ENCODE data around the gene VMAC. TPM values are rescaled to one million over a fixed set of nuclear protein-coding genes. Genes with fewer than 3 reads are reported as not detected.
"Not testable (repeated sequence)": the region's sequence is repeated elsewhere in the genome, so short reads cannot be mapped to it uniquely, and the experiment has no call there.

VMAC gene, protein sequence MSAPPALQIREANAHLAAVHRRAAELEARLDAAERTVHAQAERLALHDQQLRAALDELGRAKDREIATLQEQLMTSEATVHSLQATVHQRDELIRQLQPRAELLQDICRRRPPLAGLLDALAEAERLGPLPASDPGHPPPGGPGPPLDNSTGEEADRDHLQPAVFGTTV
- polyA plus RNA-seq (2013, experiment 1 of 2; ENCODE audit: insufficient read length) = 2.2 TPM
- 2.3 TPM for polyA plus RNA-seq (2013, experiment 2 of 2; ENCODE audit: insufficient read length)

DNA sequence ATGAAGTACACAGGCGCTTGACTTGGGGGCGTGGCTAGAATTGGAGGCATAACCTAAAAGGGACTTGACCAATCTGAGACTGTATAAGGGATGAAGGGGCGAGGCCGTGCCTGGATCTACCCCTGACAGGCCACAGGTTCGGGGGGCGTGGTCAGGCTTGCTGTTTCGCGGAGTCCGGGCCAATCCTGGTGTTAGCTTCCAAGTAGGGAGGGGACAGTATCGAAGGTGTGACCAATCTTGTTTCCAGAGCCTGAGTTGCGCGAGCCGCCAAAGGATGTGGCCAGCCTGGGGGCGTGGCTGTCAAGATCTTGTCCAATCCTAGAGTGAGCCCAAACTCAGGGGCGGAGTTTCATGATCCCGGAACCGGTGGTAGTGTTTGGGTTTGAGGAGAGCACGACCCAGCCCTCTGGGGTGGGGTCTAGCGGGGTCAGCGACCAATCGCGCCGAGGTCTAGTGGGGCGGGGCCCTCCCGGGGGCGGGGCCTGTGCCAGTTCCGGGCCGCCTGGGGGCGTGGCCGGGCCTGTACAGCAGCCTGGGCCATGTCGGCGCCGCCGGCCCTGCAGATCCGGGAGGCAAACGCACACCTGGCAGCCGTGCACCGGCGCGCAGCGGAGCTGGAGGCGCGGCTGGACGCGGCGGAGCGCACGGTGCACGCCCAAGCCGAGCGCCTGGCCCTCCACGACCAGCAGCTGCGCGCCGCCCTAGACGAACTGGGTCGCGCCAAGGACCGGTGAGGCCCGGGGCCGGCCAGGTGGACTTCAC, at the start of gene VMAC:
Gene VMAC, plus strand, starts transcription at position 521 of the 762 bp plus-strand sequence. Its CDS starts 19 bp downstream, at position 540.
- peak; percentile 100 for DNase-seq

DNA sequence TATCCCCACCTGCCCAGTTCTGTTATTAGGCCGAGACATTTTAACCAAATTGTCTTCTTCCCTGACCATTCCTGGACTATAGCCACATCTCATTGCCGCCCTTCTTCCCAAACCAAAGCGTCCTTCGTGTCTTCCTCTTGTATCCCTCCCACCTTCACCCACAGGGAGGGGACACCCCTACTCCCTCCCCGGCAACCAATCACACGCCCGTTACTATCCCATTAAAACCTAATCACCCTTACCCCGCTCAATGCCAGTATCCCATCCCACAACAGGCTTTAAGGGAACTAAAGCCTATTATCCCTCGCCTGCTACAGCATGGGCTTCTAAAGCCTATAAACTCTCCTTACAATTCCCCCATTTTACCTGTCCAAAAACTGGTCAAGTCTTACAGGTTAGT, 49.5 kb upstream of the VMAC start:
- DNase-seq = not testable (repeated sequence)

DNA sequence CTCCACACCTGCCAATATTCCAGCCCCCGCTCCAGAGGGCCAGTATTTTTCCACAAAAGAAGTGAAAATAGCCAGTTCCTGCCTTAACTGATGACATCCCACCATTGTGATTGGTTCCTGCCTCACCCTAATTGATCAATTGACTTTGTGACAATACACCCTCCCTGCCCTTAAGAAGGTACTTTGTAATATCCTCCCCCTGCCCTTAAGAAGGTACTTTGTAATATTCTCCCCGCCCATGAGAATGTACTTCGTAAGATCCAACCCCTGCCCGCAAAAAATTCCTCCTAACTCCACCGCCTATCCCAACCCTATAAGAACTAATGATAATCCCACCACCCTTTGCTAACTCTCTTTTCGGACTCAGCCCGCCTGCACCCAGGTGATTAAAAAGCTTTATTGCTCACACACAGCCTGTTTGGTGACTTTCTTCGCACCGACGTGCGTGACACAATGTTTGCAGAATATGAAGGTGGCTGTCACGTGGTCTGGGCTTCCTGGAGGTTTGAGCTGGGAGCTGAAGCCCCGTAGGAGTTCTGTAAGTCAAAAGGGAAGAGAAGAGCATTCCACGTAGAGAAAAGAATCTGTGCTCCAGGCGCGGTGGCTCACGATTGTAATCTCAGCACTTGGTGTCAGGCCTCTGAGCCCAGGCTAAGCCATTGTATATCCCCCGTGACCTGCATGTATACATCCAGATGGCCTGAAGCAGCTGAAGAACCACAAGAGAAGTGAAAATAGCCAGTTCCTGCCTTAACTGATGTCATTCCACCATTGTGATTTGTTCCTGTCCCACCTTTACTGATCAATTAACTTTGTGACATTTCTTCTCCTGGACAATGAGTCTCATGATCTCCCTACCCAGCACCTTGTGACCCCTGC, 47.2 kb upstream of the VMAC start:
- DNase-seq = no peak

DNA sequence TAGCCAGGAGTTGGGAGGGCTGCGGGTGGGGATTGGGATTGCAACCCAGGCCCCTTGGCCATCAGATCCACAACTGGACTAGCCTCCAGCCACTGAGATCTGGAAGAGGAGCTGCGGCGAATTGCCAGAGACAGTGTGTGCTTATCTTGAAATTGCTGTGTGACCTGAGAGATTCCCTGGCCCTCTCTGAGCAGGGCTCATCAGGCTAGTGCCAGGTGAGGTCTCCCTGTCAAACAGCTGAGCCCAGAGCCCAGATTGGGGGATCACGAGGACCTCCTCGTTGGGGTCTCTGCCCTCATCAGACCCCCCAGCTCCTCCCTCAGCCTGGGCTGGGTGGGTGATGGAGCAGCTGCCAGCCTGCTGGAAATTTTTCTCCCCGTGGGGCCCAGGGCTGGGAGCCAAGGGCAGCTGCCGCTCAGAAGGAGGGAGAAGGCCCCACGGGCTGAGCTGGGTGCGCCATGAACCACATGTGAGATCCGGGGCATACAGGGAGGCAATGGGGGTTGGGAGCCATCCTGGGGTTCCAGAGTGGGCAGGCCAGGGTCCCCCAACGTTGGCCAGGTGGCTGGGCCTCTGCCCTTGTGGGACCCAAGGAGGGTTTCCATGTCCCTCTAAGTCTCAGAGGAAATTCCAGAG, 41.5 kb upstream of the VMAC start:
- DNase-seq = no peak

DNA sequence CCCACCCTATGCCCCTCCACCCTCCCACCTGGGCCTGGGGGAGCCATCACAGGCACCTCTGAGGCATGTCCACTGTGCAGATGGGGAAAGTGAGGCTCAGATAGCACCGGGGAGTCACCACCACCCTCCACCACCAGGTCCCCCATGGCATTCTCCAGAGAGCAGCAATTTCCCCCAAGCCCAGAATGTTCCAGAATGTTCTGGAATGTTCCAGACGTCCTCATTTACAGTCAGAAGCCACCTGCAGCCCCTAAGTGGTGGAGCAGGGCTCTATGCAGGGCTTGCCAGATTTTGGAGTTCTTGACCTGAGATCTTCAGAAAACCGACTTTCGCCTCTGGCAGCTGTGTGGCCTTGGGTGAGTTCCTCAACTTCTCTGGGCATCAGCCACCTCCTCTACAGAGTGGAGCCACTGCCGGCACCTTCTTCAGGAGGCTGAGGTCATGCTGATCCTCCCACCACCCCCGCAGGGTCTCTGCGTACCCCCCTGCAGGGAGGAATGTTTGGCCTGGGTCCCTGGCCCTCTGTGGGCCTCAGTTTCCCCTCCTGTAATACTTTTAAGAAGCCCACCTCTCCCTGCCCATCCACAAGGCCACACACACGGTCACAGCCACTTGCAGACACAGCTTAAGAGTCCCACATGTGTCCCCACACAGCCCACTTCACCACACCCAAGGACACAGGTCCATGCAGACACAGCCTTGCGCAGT, 40.5 kb upstream of the VMAC start:
- no peak for DNase-seq

DNA sequence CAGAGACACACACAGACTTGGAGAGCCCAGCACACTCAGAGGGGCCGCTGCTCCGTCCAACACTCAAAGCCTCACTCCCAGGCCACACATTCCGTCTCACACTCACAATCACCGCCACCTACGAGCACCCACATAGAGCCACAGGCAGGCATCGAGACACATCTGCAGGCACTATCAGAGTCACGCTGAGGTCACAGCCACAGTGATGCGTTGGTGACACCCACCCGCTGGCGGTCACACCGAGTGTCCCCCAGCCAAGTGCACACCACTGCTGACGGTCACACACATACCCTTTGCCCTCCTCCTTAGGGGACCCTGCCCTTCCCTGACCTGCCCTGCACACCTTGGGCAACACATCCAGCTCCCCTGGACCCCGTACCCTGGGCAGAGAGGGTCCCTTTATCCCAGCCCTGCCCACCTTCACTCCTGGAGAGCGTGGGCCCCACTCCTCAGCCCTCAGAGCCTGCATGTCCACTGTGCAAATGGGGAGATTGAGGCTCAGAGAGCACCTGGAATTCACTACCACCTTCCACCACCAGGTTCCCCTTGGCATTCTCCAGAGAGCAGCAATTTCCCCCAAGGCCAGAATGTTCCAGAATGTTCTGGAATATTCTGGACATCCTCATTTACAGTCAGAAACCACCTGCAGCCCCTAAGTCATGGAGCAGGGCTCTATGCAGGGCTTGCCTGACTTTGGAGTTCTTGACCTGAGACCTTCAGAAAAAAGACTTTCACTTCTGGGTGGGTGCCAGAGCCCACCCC, 39.8 kb upstream of the VMAC start:
- no peak for DNase-seq

DNA sequence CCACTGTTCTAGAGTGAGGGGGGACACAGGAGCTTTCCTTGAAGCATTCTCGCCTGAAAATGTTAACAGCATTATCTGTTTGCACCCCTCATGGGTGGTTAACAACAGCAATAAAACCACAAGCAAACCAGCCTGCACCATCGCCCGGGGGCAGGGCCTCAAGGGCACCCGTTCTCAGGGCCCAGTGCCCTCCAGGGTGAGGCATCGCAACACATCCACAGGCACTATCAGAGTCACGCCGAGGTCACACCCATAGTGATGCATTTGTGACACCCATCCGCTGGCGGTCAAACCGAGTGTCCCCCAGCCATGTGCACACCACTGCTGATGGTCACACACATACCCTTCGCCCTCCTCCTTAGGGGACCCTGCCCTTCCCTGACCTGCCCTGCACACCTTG, 38.9 kb upstream of the VMAC start:
- no peak for DNase-seq

DNA sequence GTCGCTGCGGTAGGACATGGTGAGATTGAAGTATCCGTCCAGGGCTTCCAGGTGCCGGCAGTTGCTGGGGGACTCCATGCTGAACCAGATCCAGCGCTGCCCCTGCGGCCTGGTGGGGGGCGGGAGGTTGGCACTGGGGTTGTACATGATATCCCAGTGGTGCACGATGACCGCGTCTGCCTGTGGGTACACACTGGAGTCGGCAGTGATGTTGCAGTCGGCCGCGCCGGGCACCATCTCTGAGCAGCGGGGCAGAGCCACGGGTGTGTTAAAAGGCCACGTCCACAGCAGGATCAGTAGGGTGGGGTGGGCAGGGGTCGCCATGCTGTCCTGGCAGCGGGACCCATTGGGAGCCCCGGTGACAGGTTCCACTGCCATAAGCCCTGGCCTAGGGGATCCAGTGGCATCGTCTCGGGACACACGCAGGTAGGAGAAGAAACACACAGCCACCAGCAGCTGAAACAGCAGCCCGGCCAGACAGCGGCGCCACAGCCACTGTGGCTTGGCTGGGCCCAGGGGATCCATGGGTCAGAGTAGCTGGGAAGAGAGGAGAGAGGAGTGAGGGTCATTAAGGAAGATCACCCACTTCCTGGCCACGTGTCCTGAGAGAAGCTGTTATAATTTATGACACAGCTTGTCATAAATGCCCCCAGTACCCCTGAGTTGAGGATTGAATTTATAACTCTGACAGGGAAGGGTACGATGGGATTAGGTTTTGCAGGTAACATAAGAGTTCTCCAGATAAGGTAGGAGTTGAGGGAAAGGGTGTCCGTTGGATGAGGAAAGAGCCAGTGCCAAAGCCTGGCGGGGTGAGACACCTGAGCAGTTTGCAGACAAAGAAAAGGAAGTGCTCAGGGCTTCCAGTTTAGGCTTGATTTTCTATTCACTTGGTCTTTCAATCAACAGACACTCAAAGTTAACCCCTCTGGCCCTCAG, 37.2 kb upstream of the VMAC start:
- DNase-seq = no peak

DNA sequence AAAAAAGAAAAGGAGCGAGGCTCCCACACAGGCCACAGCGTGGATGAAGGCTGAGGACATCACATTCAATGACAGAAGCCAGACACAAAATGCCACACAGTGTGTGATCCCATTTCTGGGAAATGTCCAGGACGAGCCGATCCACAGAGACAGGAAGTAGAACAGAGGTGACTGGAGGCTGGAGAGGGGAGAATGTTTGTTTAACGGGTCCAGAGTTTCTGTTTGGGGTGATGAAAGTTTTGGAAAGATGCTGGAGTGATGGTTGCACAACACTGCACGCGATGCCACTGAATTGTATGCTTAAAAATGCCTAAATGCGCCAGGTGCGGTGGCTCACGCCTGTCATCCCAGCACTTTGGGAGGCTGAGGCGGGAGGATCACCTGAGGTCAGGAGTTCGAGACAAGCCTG, 33.7 kb upstream of the VMAC start:
- no peak for DNase-seq

DNA sequence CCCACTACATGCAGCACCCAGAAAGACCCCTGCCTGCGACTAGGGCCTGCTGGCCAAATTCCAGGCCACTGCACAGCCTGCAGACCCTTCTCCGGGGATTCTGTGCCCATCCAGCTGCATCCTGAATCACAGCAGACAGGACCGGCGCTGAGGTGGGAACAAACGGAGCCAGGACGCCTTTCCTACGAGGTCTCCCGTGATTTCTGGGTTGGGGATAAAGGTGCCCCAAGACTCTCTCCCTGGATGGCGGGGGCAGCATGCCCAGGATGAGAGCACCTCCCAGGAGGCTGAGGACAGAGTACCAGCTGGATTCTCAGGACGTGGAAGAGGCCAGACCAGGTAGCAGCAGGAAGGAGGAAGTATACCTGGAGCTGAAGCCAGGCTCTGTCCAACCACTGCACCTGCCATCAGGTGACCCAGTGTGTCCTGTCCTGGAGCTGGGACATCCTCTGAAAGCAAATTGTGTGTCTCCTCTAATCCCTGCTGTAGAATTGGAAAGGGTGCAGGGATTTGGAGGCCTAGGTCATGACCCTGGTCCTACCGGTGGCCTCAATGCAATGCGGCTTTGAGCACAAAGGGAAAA, 31.0 kb upstream of the VMAC start:
- DNase-seq = no peak

DNA sequence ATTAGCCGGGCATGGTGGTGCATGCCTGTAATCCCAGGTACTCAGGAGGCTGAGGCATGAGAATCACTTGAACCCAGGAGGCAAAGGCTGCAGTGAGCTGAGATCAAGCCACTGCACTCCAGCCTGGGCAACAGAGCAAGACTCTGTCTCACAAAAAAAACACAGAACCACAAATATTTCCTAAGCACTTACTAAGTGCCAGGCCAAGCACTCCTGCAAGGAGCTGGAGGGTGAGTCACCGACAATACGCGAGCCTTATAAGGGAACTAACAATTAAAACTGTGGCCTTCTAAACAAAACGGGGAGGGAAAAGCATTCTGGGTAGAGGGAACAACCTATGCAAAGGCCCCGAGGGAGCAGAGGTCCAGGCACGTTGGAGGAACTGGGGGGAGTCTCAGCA, 30.2 kb upstream of the VMAC start:
- peak; percentile 63 for DNase-seq

DNA sequence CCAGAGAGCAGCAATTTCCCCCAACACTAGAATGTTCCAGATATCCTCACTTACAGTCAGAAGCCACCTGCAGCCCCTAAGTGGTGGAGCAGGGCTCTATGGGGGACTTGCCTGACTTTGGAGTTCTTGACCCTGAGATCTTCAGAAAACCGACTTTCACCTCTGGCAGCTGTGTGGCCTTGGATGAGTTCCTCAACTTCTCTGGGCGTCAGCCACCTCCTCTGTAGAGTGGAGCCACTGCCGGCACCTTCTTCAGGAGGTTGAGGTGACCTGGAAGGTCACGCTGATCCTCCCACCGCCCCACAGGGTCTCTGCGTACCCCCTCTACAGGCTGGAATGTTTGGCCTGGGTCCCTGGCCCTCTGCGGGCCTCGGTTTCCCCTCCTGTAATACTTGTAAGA, 27.2 kb upstream of the VMAC start:
- DNase-seq = no peak

DNA sequence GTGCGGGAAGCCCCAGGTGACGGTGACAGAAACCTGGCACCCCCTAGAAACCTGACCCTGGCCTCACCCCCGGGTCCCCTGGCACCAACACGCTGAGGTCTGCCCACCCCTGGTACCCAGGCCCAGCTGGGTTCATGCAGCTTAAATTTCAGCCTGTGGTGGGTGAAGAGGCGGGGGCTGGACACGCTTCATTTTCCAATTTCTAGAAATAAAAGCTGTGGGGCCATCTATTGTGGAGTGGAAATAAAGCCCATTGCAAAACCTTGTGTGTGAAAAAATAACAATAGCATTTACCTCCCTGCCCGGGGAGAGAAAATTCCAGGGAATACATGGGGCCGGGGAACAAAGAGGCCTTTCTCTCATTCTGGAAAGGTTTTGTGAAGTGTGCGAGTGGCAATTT, 26.8 kb upstream of the VMAC start:
- no peak for DNase-seq

DNA sequence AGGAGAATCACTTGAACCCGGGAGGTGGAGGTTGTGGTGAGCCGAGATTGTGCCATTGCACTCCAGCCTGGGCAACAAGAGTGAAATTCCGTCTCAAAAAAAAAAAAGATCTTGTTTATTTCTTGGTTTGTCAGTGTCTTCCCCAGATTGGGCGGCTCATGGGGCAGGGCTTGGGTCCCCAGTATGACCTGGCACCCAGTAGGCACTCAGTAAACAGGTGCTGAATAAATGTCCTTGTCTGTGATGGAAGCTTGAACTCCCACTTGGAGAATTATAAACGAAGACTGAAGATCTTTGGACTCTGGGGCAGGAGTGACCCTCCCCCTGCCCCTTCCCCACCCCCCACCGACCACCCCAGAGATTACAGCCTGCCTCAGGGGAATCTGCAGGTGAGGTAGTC, 24.5 kb upstream of the VMAC start:
- DNase-seq = no peak

DNA sequence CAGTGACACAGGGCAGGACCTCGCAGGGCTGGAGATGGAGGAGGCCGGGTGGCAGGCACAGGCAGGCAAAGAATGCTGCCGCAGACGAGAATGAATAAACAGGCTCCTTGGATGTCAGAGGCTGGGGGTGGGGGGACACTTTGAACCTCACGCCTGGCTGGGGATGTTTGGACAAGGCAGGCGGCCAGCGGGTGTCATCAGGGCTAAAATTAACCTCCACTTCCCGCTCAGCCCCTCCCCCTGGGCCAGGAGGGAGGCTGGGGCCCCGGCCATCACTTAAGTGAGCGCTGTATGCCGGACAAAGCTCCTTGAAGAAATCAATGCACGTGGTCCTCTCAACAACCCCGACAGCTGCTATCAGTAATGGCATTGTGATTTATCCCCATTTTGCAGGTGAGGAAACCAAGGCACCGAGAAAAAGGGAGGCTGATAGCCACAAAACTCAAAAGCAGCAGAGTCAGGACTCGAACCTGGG, 24.0 kb upstream of the VMAC start:
- peak; percentile 79 for DNase-seq

DNA sequence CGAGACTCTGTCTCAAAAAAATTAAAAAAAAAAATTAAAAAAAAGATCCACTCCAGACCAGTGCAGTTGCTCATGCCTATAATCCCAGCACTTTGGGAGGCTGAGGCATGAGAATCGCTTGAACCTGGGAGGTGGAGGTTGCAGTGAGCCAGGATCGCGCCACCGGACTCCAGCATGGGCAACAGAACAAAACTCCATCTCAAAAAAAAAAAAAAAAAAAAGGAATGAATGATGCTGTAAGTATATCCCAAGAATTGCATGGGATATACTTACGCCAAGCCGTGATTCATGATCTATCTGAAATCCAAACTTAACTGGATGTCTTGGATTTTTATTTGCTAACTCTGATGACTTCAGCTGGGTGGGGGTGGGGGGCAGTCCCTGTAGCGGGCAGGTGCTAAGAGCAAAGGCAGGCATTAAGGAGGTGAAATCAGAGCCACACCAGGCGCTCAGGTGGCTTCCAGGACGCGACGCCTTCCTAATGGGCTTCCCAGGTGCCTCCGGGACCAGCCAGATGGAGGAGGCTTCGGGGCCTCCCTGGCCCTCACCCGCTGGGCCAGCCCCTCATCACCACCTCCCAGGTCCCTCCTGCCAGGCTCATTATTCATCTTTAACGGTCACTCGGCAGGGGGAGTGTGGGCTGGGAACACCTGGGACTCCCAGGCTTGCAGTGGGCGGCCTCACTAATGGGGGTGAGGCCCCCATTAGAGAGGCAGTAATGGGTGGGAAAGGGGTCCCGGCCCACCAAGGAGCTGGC, 23.0 kb upstream of the VMAC start:
- no peak for DNase-seq

DNA sequence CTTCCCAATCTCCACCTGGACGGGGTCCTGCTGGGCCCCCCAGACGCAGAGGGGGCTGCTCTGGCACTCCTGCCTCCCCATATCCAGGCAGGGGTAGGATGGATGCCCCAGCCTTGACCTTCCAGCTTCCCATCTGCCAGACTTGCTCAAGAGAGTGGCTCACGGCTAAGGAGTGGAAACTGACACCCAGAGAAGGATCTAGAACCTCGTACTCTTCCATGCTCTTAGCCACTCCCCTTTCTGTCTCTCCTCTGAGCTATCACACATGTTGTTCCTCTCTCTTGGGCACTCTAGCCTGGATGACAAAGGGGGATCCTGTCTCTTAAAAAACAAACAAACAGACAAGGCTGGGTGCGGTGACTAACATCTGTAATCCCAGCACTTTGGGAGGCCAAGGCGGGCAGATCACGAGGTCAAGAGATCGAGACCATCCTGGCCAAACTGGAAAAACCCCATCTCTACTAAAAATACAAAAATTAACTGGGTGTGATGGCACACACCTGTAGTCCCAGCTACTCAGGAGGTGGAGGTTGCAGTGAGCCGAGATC, 22.2 kb upstream of the VMAC start:
- DNase-seq = no peak

DNA sequence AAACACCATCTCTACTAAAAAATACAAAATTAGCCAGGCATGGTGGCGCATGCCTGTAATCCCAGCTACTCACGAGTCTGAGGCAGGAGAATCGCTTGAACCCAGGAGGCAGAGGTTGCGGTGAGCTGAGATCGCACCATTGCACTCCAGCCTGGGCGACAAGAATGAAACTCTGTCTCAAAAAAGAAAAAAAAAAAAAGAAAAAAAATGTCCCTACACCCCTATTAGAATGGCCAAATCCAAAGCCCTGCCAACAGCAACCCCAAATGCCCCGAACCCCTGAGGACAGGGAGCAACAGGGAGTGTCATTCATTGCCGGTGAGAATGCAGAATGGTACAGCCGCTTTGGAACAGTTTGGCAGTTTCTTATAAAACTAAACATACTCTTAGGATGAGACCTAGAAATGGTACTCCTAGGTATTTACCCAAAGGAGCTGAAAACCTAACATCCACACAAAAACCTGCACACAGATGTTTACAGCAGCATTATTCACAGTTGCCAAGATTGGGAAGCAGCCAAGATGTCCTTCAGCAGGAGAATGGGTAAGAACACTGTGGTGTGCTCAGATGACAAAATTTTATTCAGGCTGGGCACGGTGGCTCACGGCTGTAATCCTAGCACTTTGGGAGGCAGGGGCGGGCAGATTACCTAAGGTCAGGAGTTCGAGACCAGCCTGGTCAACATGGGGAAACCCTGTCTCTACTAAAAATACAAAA, 21.4 kb upstream of the VMAC start:
- not testable (repeated sequence) for DNase-seq
